ENCODE results near the gene LTBP4. TPM values are rescaled to one million over a fixed set of nuclear protein-coding genes. Genes with fewer than 3 reads are reported as not detected.

The LTBP4 gene
- total RNA-seq, 1 donor from 2014 or later = 75.1 TPM

DNA sequence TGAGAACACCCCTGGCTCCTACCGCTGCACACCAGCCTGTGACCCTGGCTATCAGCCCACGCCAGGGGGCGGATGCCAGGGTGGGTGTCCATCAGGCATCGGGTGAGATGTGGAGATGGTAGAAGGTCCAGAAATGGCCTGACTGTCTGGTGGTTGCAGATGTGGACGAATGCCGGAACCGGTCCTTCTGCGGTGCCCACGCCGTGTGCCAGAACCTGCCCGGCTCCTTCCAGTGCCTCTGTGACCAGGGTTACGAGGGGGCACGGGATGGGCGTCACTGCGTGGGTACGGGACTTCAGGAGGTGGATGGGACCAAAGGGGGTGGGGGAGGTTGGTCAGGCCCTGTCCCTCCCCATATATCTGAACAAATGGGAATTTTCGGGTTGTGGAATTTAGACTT is 15.8 kb downstream of the LTBP4 start:
- ATAC-seq (ENCODE audit: low read depth) (no peak), DNase-seq (no peak)
- peaks cover 37% of the 10 kb centered on the region for H3K36me3 Mint-ChIP-seq (ENCODE audit: low read depth)
- intact Hi-C loops (cut with micrococcal nuclease) = loop anchor here (10.0 kb wide), 1 partner anchor 98 kb away; the partner anchor contains the start of genes COQ8B and ITPKC
- H3K27ac Mint-ChIP-seq = no peak overlapping the region
- ChIA-PET CTCF (interaction anchor here (2.0 kb wide), 1 partner anchor 312 kb away, joined by 6 read pairs; no protein-coding TSS in a partner anchor), POLR2A (no interaction called here)
- no peak overlapping the region for H3K4me3 Mint-ChIP-seq
- no peaks in the 10 kb centered on the region for H3K9me3 Mint-ChIP-seq
- peaks cover 22% of the 10 kb centered on the region for H3K4me1 Mint-ChIP-seq
- H3K27me3 Mint-ChIP-seq = no peaks in the 10 kb centered on the region
- TF ChIP-seq, protein P1, sequence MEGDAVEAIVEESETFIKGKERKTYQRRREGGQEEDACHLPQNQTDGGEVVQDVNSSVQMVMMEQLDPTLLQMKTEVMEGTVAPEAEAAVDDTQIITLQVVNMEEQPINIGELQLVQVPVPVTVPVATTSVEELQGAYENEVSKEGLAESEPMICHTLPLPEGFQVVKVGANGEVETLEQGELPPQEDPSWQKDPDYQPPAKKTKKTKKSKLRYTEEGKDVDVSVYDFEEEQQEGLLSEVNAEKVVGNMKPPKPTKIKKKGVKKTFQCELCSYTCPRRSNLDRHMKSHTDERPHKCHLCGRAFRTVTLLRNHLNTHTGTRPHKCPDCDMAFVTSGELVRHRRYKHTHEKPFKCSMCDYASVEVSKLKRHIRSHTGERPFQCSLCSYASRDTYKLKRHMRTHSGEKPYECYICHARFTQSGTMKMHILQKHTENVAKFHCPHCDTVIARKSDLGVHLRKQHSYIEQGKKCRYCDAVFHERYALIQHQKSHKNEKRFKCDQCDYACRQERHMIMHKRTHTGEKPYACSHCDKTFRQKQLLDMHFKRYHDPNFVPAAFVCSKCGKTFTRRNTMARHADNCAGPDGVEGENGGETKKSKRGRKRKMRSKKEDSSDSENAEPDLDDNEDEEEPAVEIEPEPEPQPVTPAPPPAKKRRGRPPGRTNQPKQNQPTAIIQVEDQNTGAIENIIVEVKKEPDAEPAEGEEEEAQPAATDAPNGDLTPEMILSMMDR (IDR thresholded peaks at IDR 0.05) = no peak

DNA sequence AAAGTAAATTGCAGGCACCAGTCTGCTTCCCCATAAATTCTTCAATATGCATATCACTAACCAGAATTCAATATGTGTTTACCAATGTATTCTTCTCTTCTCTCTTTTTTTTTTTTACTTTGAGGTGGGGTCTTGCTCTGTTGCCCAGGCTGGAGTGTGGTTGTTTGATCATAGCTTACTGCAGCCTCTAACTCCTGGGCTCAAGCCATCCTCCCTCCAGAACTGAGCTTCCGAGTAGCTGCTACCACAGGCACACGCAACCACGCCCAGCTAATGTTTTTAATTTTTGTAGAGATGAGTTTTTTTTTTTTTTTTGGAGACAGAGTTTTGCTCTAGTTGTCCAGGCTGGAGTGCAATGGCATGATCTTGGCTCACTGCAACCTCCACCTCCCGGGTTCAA is 16.8 kb downstream of the LTBP4 start:
- H3K9me3 Mint-ChIP-seq = no peaks in the 10 kb centered on the region
- CTCF ChIA-PET = no interaction called here
- TF ChIP-seq, protein P1 (IDR thresholded peaks at IDR 0.05) = no peak
- no peak overlapping the region for H3K4me3 Mint-ChIP-seq
- H3K4me1 Mint-ChIP-seq = peaks cover 15% of the 10 kb centered on the region
- no peak for ATAC-seq (ENCODE audit: low read depth)
- peaks cover 45% of the 10 kb centered on the region for H3K36me3 Mint-ChIP-seq (ENCODE audit: low read depth)
- no peaks in the 10 kb centered on the region for H3K27me3 Mint-ChIP-seq
- DNase-seq = no peak
- POLR2A ChIA-PET = interaction anchor here (0.6 to 0.7 kb wide), 3 partner anchors 15 to 331 kb away, joined by 3 to 5 read pairs (median 4); no protein-coding TSS in a partner anchor
- intact Hi-C loops (cut with micrococcal nuclease) = loop anchor here (10.0 kb wide), 1 partner anchor 97 kb away; the partner anchor contains the start of genes COQ8B and ITPKC
- H3K27ac Mint-ChIP-seq = no peak overlapping the region

DNA sequence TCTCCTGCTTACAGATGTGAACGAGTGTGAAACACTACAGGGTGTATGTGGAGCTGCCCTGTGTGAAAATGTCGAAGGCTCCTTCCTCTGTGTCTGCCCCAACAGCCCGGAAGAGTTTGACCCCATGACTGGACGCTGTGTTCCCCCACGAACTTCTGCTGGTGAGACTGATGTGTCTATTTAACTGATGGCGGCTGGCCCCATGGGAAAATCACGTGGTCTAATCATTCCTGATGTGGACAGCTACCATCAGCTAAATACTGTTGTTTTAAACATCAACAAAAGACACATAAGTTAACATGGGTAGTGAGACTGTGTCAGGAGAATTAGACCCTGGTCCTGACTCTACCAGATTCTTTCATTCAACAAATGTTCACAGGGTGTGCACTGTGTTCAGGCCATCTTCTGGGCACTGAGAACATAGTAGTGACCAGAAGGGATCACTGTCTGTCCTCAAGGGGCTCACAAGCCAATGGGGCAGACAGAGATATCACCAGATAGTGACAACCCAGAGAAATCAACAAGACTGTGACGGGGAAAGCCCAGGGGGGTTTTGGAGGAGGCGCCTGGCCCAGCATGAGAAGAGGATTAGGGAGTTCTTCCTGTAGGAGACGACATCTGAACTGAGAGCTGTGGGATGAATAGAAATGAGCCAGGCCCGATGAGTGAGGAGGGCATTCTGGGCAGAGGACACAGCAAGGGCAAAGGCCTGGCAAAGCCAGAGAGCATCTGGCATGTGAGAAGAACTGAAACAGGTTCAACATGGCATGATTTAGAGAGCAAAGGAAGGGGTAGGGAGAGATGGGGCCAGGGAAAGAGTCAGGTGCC is 18.4 kb downstream of the LTBP4 start:
- no peak overlapping the region for H3K4me3 Mint-ChIP-seq
- TF ChIP-seq, protein P1 (IDR thresholded peaks at IDR 0.05) = no peak
- H3K27me3 Mint-ChIP-seq = no peaks in the 10 kb centered on the region
- CTCF ChIA-PET = interaction anchor here (1.0 to 1.2 kb wide), 2 partner anchors 13 to 14 kb away, joined by 3 to 5 read pairs; no protein-coding TSS in a partner anchor
- DNase-seq (no peak), ATAC-seq (ENCODE audit: low read depth) (no peak)
- H3K4me1 Mint-ChIP-seq = peaks cover 7% of the 10 kb centered on the region
- no peaks in the 10 kb centered on the region for H3K9me3 Mint-ChIP-seq
- H3K27ac Mint-ChIP-seq = no peak overlapping the region
- H3K36me3 Mint-ChIP-seq (ENCODE audit: low read depth) = peaks cover 51% of the 10 kb centered on the region
- intact Hi-C loops (cut with micrococcal nuclease) = loop anchor here (10.0 kb wide), 1 partner anchor 95 kb away; the partner anchor contains the start of genes COQ8B and ITPKC
- POLR2A ChIA-PET = interaction anchor here (0.8 to 1.0 kb wide), 2 partner anchors 9 to 16 kb away, joined by 3 read pairs; no protein-coding TSS in a partner anchor

DNA sequence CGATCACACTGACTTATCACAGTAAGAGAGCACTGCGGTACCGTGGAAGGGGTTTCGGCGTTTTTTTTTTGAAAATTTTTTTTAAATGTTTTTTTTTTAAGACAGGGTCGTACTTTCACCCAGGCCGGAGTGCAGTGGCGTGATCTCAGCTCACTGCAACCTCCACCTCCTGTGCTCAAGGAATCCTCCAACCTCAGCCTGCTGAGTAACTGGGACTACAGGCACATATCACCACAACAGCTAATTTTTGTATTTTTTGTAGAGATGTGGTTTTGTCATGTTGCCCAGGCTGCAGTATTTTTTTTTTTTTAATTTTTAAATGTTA is 19.0 kb downstream of the LTBP4 start:
- Mint-ChIP-seq H3K36me3 (ENCODE audit: low read depth) (peaks cover 55% of the 10 kb centered on the region), H3K27ac (no peak overlapping the region), H3K27me3 (no peaks in the 10 kb centered on the region), H3K4me1 (peaks cover 1% of the 10 kb centered on the region), H3K4me3 (no peak overlapping the region), H3K9me3 (no peaks in the 10 kb centered on the region)
- CTCF ChIA-PET = interaction anchor here (0.7 kb wide), 1 partner anchor 21 kb away, joined by 3 read pairs; no protein-coding TSS in a partner anchor
- intact Hi-C loops (cut with micrococcal nuclease) = no loop called here
- DNase-seq = no peak
- TF ChIP-seq, protein P1 (IDR thresholded peaks at IDR 0.05) = no peak
- POLR2A ChIA-PET = no interaction called here
- ATAC-seq (ENCODE audit: low read depth) = no peak

DNA sequence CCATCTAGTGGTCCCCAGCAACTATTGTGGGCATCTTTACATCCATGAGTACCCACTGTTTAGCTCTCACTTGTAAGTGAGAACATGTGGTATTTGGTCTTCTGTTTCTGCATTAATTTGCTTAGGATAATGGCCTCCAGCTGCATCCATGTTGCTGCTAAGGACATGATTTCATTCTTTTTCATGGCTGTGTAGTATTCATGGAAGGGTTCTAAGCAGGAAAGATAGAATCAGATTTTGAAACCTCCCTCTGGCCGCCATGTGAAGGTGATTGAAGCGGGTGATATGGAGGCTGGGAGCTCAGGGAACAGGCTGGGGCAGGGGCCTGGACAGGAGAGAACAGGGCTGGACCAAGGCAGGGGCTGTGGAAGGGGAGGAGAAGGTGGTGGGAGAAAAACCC is 20.1 kb downstream of the LTBP4 start:
- Mint-ChIP-seq H3K4me1 (no peaks in the 10 kb centered on the region), H3K27ac (no peak overlapping the region), H3K36me3 (ENCODE audit: low read depth) (peaks cover 64% of the 10 kb centered on the region), H3K27me3 (no peaks in the 10 kb centered on the region), H3K4me3 (no peak overlapping the region), H3K9me3 (no peaks in the 10 kb centered on the region)
- intact Hi-C loops (cut with micrococcal nuclease) = no loop called here
- TF ChIP-seq, protein P1 (IDR thresholded peaks at IDR 0.05) = no peak
- POLR2A ChIA-PET = no interaction called here
- DNase-seq (no peak), ATAC-seq (ENCODE audit: low read depth) (no peak)
- CTCF ChIA-PET = interaction anchor here (1.0 kb wide), 1 partner anchor 72 kb away, joined by 3 read pairs; no protein-coding TSS in a partner anchor

All from activated B cell treated with CpG ODN at 0.5 μM for 24 hours (primary cell).